HUES64 (cell line): ENCODE measurements around the gene TMPRSS13.

ENCODE experiments used
- H3K27ac ChIP-seq: 2 replicates; pipeline ENCODE4 v1.7.0; 2013; ENCODE audit warnings: low read depth, low read length, inconsistent platforms
- H3K27me3 ChIP-seq: 2 replicates; pipeline ENCODE4 v1.6.1; 2013; ENCODE audit warnings: mild to moderate bottlenecking, low read length; ENCODE audit not compliant: insufficient read depth
- H3K36me3 ChIP-seq: 2 replicates; pipeline ENCODE4 v1.6.1; 2013; ENCODE audit warnings: mild to moderate bottlenecking, low read length; ENCODE audit not compliant: insufficient read depth
- H3K4me1 ChIP-seq: 2 replicates; pipeline ENCODE4 v1.6.1; 2013; ENCODE audit warnings: mild to moderate bottlenecking, low read length, moderate library complexity; ENCODE audit not compliant: insufficient read depth
- H3K4me3 ChIP-seq: 2 replicates; pipeline ENCODE4 v1.5.1; 2013; ENCODE audit warnings: mild to moderate bottlenecking, low read length, moderate library complexity
- H3K9ac ChIP-seq: 2 replicates; pipeline ENCODE4 v1.6.1; 2013; ENCODE audit warnings: mild to moderate bottlenecking, low read depth, low read length
- H3K9me3 ChIP-seq: 2 replicates; pipeline ENCODE4 v1.6.1; 2013; ENCODE audit warnings: low read depth, low read length; ENCODE audit not compliant: insufficient read depth
- WGBS: fragments of 150-250, 120-280 bp; methylation state at CpG from one replicate; pipeline ENCODE4 v1.1.7; 2013; ENCODE audit warnings: missing lambda C conversion rate; 5-methylcytosine and 5-hydroxymethylcytosine counted together

Gene TMPRSS13

GRCh38 chr11:117855912-117856651, 73.1 kb downstream of the TMPRSS13 start:
- H3K4me1 ChIP-seq = peaks cover 14% of the 10 kb centered on the region
- H3K36me3 ChIP-seq = no peaks in the 10 kb centered on the region
- H3K27ac ChIP-seq = no peak overlapping the region
- no peaks in the 10 kb centered on the region for H3K27me3 ChIP-seq
- peaks cover 5% of the 10 kb centered on the region; the same call in 1 of the 2 replicates for H3K9me3 ChIP-seq
- 91% methylated on average over 13 of the region's 13 CpGs for WGBS
- no peak overlapping the region for H3K9ac ChIP-seq
- H3K4me3 ChIP-seq = no peak overlapping the region

GRCh38 chr11:117855186-117855845, 73.9 kb downstream of the TMPRSS13 start:
- no peaks in the 10 kb centered on the region for H3K27me3 ChIP-seq
- peaks cover 14% of the 10 kb centered on the region for H3K4me1 ChIP-seq
- 82% methylated on average over 12 of the region's 12 CpGs for WGBS
- no peak overlapping the region for H3K9ac ChIP-seq
- H3K9me3 ChIP-seq = peaks cover 5% of the 10 kb centered on the region; the same call in 1 of the 2 replicates
- H3K36me3 ChIP-seq = no peaks in the 10 kb centered on the region
- H3K4me3 ChIP-seq = no peak overlapping the region
- no peak overlapping the region for H3K27ac ChIP-seq

GRCh38 chr11:117852309-117852708, 76.9 kb downstream of the TMPRSS13 start:
- no peak overlapping the region for H3K4me3 ChIP-seq
- peaks cover 5% of the 10 kb centered on the region; the same call in 1 of the 2 replicates for H3K9me3 ChIP-seq
- no peak overlapping the region for H3K9ac ChIP-seq
- H3K4me1 ChIP-seq = peaks cover 14% of the 10 kb centered on the region
- H3K27me3 ChIP-seq = no peaks in the 10 kb centered on the region
- no peak overlapping the region for H3K27ac ChIP-seq
- H3K36me3 ChIP-seq = no peaks in the 10 kb centered on the region
- 99% methylated on average over 2 of the region's 3 CpGs for WGBS

GRCh38 chr11:117851852-117852251, 77.3 kb downstream of the TMPRSS13 start:
- peaks cover 14% of the 10 kb centered on the region for H3K4me1 ChIP-seq
- no peak overlapping the region for H3K4me3 ChIP-seq
- no peak overlapping the region for H3K9ac ChIP-seq
- no peaks in the 10 kb centered on the region for H3K36me3 ChIP-seq
- 93% methylated on average over 3 of the region's 3 CpGs for WGBS
- H3K27ac ChIP-seq = no peak overlapping the region
- H3K27me3 ChIP-seq = no peaks in the 10 kb centered on the region
- peaks cover 5% of the 10 kb centered on the region; the same call in 1 of the 2 replicates for H3K9me3 ChIP-seq

GRCh38 chr11:117851106-117851505, 78.1 kb downstream of the TMPRSS13 start:
- no peak overlapping the region for H3K9ac ChIP-seq
- H3K4me1 ChIP-seq = peaks cover 14% of the 10 kb centered on the region
- H3K9me3 ChIP-seq = peaks cover 5% of the 10 kb centered on the region; the same call in 1 of the 2 replicates
- no peaks in the 10 kb centered on the region for H3K27me3 ChIP-seq
- no peaks in the 10 kb centered on the region for H3K36me3 ChIP-seq
- 67% methylated on average over 3 of the region's 3 CpGs for WGBS
- H3K4me3 ChIP-seq = no peak overlapping the region
- H3K27ac ChIP-seq = no peak overlapping the region
